Activated naive CD4-positive, alpha-beta T cell treated with anti-CD3 and anti-CD28 coated beads, Interleukin-2, amount 10 ng/mL, durations not matched to agents 7 days and 5 days (primary cell): ENCODE results near the gene MAPK1.

Experiments used
- CTCF ChIA-PET: fragments of 350-600 bp; sonication (Branson Sonifier 250); formaldehyde crosslinking; loops from one replicate; lab custom pipeline; 2021; ENCODE audit warnings: antibody characterized with exemption; lab: Charles Lee
- DNase-seq: peaks from one replicate; pipeline ENCODE4 v3.0.0-alpha.2; 2020
- H3K27ac Mint-ChIP-seq: one replicate; pipeline ENCODE4 v1.8.0; 2021; ENCODE audit warnings: mild to moderate bottlenecking, moderate library complexity, mixed read lengths
- H3K27me3 Mint-ChIP-seq: one replicate; pipeline ENCODE4 v1.8.0; 2021; ENCODE audit warnings: mild to moderate bottlenecking, mixed read lengths
- H3K36me3 Mint-ChIP-seq: one replicate; pipeline ENCODE4 v1.8.0; 2021; ENCODE audit warnings: mixed read lengths
- H3K4me1 Mint-ChIP-seq: one replicate; pipeline ENCODE4 v1.8.0; 2021; ENCODE audit warnings: mixed read lengths
- H3K4me3 Mint-ChIP-seq: one replicate; pipeline ENCODE4 v1.8.0; 2021; ENCODE audit warnings: mild to moderate bottlenecking, moderate library complexity, mixed read lengths
- H3K9me3 Mint-ChIP-seq: one replicate; pipeline ENCODE4 v1.8.0; 2021; ENCODE audit warnings: mixed read lengths

Gene MAPK1

DNA sequence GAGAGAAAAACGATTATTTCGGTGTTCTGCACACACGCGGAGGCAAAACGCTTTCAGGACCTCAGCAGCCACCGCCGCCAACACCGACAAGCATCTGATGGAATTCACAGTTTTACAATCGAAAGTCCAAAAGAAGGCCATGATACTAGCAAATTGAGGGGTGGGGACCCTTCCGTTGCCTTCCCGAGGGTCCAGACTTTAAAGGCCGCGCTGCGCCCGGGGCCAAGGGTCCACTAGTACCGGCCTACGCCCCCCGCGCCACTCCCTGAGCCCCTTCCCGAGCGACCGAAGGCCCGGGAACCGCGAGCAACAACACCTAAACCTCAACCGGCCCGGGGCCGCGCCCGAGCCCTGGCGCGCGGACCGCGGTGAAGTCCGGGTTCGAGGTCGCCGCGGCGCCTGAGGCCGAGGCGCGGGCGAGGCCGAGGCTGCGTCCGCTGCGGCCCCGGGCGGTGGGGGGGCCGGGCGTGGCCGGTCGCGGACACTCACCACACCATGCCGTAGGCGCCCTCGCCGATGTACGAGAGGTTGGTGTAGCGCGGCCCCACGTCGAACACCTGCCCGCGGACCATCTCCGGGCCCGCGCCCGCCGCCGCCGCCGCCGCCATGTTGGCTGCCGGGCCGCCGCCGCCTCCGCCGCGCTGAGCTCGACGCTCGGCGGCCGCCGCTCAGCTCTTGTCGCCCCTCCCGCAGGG, 465 bp downstream of the MAPK1 start:
- CTCF ChIA-PET: no interaction called here
- no peaks in the 10 kb centered on the region for H3K27me3 Mint-ChIP-seq
- peak; percentile 47 for DNase-seq
- no peaks in the 10 kb centered on the region for H3K9me3 Mint-ChIP-seq
- H3K27ac Mint-ChIP-seq: peak overlapping the region; percentile 94
- peak overlapping the region; percentile 94 for H3K4me3 Mint-ChIP-seq
- H3K4me1 Mint-ChIP-seq: peaks cover 46% of the 10 kb centered on the region
- peaks cover 24% of the 10 kb centered on the region for H3K36me3 Mint-ChIP-seq

DNA sequence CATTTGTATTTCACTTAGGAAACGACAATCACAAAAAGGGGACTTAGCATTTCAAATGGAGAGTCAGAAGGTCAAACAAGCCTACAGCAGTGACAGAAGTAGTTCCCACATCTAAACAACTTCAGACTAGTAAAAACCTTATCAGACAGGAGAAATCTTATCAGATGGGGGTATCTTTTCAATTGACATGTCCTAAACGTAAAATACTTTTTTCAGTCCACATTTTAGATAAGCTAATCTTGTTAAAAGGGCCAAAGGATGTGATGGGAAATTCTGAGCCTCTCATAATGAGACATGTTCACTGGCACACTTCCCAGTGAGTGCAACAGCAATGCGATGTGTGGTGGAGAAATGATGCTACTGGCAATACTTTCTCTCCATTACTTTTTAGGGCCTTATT, 2.4 kb downstream of the MAPK1 start:
- no peak for DNase-seq
- Mint-ChIP-seq H3K36me3 (peaks cover 27% of the 10 kb centered on the region), H3K27ac (no peak overlapping the region), H3K4me3 (peak overlapping the region; percentile 13), H3K9me3 (no peaks in the 10 kb centered on the region), H3K4me1 (peaks cover 63% of the 10 kb centered on the region), H3K27me3 (no peaks in the 10 kb centered on the region)
- CTCF ChIA-PET: no interaction called here

GRCh38 chr22:21862386-21863245, 4.8 kb downstream of the MAPK1 start:
- no peak overlapping the region for H3K27ac Mint-ChIP-seq

DNA sequence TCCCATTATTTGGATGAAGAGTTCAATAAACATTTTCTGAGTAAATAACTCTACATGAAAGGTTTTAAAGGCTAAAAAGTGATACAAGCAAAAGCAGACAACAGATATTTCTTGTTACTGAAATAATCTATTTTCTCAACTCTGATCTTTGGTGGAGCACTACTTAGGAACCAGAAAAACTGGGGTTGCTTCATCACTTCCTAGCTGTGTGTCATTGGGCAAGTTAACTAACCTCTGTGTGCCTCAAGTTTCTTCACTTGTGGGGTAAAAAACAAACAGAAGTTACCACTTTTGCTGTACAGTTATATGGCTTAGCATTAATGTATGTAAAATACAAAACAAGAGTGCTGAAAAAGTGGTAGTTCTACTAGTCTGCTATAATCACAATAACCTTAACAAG, 5.6 kb downstream of the MAPK1 start:
- no peak overlapping the region for H3K4me3 Mint-ChIP-seq
- H3K27ac Mint-ChIP-seq: peak overlapping the region; percentile 2
- CTCF ChIA-PET: no interaction called here

More at GRCh38 chr22:21862386-21863245, 4.8 kb downstream of the MAPK1 start:
- H3K27me3 Mint-ChIP-seq: no peaks in the 10 kb centered on the region
- DNase-seq: no peak
- H3K36me3 Mint-ChIP-seq: peaks cover 28% of the 10 kb centered on the region
- no peaks in the 10 kb centered on the region for H3K9me3 Mint-ChIP-seq
- peaks cover 74% of the 10 kb centered on the region for H3K4me1 Mint-ChIP-seq
- CTCF ChIA-PET: interaction anchor here (0.6 kb wide), 1 partner anchor 20 kb away, joined by 3 read pairs; no protein-coding TSS in a partner anchor
- no peak overlapping the region for H3K4me3 Mint-ChIP-seq

GRCh38 chr22:21861264-21861848, 6.1 kb downstream of the MAPK1 start:
- no peak overlapping the region for H3K4me3 Mint-ChIP-seq
- no peaks in the 10 kb centered on the region for H3K27me3 Mint-ChIP-seq
- no peaks in the 10 kb centered on the region for H3K9me3 Mint-ChIP-seq
- CTCF ChIA-PET: no interaction called here
- no peak for DNase-seq
- peaks cover 28% of the 10 kb centered on the region for H3K36me3 Mint-ChIP-seq
- H3K4me1 Mint-ChIP-seq: peaks cover 79% of the 10 kb centered on the region
- H3K27ac Mint-ChIP-seq: peak overlapping the region; percentile 2

More for the DNA sequence above, 5.6 kb downstream of the MAPK1 start:
- no peak for DNase-seq
- peaks cover 77% of the 10 kb centered on the region for H3K4me1 Mint-ChIP-seq
- no peaks in the 10 kb centered on the region for H3K9me3 Mint-ChIP-seq
- H3K27me3 Mint-ChIP-seq: no peaks in the 10 kb centered on the region
- H3K36me3 Mint-ChIP-seq: peaks cover 28% of the 10 kb centered on the region

DNA sequence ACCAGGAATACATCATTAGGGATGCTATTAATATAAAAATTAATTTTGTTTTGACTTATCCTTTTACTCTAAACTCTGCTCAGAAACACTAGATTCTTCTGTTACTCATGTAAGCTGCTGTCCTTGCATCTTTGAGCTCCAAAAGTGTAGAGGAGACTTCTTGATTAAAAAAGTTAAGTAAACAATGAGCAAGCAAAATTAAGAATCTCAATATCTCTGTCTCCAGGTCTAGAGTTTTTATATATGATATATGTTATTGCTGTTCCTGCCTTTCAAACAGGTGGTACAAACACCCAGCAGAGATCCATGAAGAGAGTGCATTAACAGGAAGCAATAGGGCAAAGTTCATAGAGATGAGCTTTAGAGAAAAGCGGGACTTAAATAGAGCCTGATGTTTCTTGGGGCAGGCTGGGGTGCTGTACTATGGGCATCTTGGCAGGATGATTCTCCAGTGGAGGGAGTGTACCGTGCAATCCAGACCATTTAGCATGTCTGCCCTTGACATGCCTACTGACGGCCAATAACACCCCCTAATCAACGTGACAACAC, 6.9 kb downstream of the MAPK1 start:
- no peak for DNase-seq
- CTCF ChIA-PET: interaction anchor here (0.8 to 1.0 kb wide), 2 partner anchors 36 to 78 kb away, joined by 3 read pairs; no protein-coding TSS in a partner anchor
- no peak overlapping the region for H3K4me3 Mint-ChIP-seq

GRCh38 chr22:21858025-21858764, 9.2 kb downstream of the MAPK1 start:
- H3K27me3 Mint-ChIP-seq: no peaks in the 10 kb centered on the region
- DNase-seq: no peak
- H3K27ac Mint-ChIP-seq: peak overlapping the region; percentile 56
- CTCF ChIA-PET: interaction anchor here (1.2 kb wide), 1 partner anchor 90 kb away, joined by 3 read pairs; no protein-coding TSS in a partner anchor
- H3K4me1 Mint-ChIP-seq: peaks cover 56% of the 10 kb centered on the region
- peaks cover 18% of the 10 kb centered on the region for H3K36me3 Mint-ChIP-seq
- H3K9me3 Mint-ChIP-seq: no peaks in the 10 kb centered on the region
- H3K4me3 Mint-ChIP-seq: no peak overlapping the region

More for the DNA sequence above, 6.9 kb downstream of the MAPK1 start:
- no peaks in the 10 kb centered on the region for H3K9me3 Mint-ChIP-seq
- H3K27me3 Mint-ChIP-seq: no peaks in the 10 kb centered on the region
- peaks cover 28% of the 10 kb centered on the region for H3K36me3 Mint-ChIP-seq
- H3K4me1 Mint-ChIP-seq: peaks cover 75% of the 10 kb centered on the region
- H3K27ac Mint-ChIP-seq: no peak overlapping the region

DNA sequence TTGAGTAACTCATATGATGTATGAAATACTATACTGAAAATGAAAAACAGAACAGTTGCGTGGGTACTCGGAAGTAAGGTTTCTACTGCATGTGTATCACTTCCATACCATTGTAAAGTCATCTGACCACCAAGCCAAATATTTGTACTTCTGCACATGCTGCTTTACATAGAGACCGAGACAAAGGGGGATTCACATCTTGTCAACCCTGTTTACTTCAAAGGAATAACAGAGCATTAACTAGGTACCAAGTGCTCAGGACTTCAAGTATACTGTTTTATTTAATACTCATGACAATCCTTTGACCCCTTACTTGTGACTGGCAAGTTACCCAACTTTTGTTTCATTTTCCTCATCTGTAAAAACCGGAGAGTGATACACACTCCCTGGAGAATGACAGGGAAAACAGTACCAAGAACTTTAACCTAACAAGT, 9.9 kb downstream of the MAPK1 start:
- H3K4me1 Mint-ChIP-seq: peaks cover 51% of the 10 kb centered on the region
- H3K27me3 Mint-ChIP-seq: no peaks in the 10 kb centered on the region
- DNase-seq: no peak
- no peak overlapping the region for H3K27ac Mint-ChIP-seq
- no peaks in the 10 kb centered on the region for H3K9me3 Mint-ChIP-seq
- H3K36me3 Mint-ChIP-seq: peaks cover 17% of the 10 kb centered on the region
- H3K4me3 Mint-ChIP-seq: no peak overlapping the region
- CTCF ChIA-PET: interaction anchor here (1.2 kb wide), 1 partner anchor 89 kb away, joined by 3 read pairs; no protein-coding TSS in a partner anchor

DNA sequence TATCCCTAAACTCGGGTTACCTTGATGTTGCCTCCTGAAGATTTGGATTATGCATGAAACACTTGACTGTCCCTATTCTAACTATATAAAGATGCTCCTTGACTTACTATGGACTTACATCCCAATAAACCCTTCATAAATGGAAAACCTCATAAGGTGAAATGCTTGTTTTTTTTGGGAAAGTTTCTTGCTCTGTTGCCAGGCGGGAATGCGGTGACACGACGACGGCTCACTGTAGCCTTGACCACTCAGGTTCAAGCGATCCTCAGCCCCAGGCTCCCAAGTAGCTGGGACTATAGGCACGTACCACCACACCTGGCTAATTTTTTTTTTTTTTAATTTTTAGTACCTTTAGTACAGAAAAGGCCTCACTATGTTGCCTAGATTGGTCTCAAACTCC, 10.6 kb downstream of the MAPK1 start:
- H3K36me3 Mint-ChIP-seq: peaks cover 21% of the 10 kb centered on the region
- no peak for DNase-seq
- no peak overlapping the region for H3K27ac Mint-ChIP-seq
- no peak overlapping the region for H3K4me3 Mint-ChIP-seq
- no peaks in the 10 kb centered on the region for H3K9me3 Mint-ChIP-seq
- CTCF ChIA-PET: interaction anchor here (1.2 kb wide), 1 partner anchor 88 kb away, joined by 3 read pairs; no protein-coding TSS in a partner anchor
- no peaks in the 10 kb centered on the region for H3K27me3 Mint-ChIP-seq
- H3K4me1 Mint-ChIP-seq: peaks cover 48% of the 10 kb centered on the region

- Mint-ChIP-seq H3K9me3 (no peaks in the 10 kb centered on the region), H3K36me3 (peaks cover 23% of the 10 kb centered on the region), H3K4me1 (peaks cover 41% of the 10 kb centered on the region), H3K27me3 (no peaks in the 10 kb centered on the region), H3K27ac (no peak overlapping the region), H3K4me3 (no peak overlapping the region)
- CTCF ChIA-PET: no interaction called here
- DNase-seq: no peak
These were observed 11.2 kb downstream of the MAPK1 start for GRCh38 chr22:21856197-21856596.

DNA sequence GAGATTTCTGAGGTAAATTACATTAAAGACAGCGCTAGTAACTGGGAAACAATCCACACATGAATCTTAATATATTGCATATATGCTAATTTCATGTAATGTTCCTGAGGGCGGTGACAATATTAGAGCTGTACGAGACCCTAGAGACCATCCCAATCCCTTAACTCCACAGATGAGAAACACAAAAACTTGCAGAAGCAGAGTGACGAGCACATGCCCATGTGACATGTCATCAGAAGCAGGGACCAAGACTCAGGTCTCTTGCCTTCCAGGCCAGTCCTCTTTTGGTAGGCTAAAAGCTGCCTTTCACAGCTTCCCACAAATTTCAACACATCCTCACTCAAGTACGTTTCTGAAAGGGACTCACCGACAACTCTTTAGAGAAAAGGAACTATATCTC, 11.8 kb downstream of the MAPK1 start:
- CTCF ChIA-PET: no interaction called here
- H3K27ac Mint-ChIP-seq: no peak overlapping the region
- peaks cover 37% of the 10 kb centered on the region for H3K4me1 Mint-ChIP-seq
- no peak for DNase-seq
- H3K36me3 Mint-ChIP-seq: peaks cover 25% of the 10 kb centered on the region
- H3K9me3 Mint-ChIP-seq: no peaks in the 10 kb centered on the region
- H3K4me3 Mint-ChIP-seq: no peak overlapping the region
- H3K27me3 Mint-ChIP-seq: no peaks in the 10 kb centered on the region

- Mint-ChIP-seq H3K4me3 (no peak overlapping the region), H3K36me3 (peaks cover 26% of the 10 kb centered on the region), H3K27ac (no peak overlapping the region), H3K27me3 (no peaks in the 10 kb centered on the region), H3K9me3 (no peaks in the 10 kb centered on the region), H3K4me1 (peaks cover 9% of the 10 kb centered on the region)
- no peak for DNase-seq
- CTCF ChIA-PET: no interaction called here
These were observed 16.8 kb downstream of the MAPK1 start for GRCh38 chr22:21850660-21851059.

DNA sequence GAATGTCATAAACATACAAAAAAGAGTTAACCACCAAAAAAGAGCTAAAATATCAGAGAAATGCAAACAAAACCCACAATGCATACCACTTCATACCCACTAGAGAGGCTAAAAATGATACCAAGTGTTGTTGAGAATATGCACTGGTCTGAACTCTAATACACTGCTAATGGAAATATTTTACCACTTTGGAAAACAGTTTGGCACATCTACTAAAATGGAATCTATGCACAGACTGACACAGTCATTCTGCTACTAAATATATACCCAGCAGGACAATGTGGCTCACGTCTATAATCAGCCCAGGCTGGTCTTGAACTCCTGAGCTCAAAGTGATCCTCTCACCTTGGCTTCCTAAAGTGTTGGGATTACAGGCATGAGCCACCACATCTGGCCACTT, 18.0 kb downstream of the MAPK1 start:
- Mint-ChIP-seq H3K9me3 (no peaks in the 10 kb centered on the region), H3K27ac (no peak overlapping the region), H3K27me3 (no peaks in the 10 kb centered on the region), H3K4me3 (no peak overlapping the region), H3K36me3 (peaks cover 29% of the 10 kb centered on the region), H3K4me1 (peaks cover 8% of the 10 kb centered on the region)
- no peak for DNase-seq
- CTCF ChIA-PET: interaction anchor here (0.7 kb wide), 1 partner anchor 24 kb away, joined by 3 read pairs; no protein-coding TSS in a partner anchor
